Smooth muscle cell (in vitro differentiated cells): ENCODE results near the gene CHST11. TPM values are rescaled to one million over a fixed set of nuclear protein-coding genes. Genes with fewer than 3 reads are reported as not detected.
"Not testable (repeated sequence)": the region's sequence is repeated elsewhere in the genome, so short reads cannot be mapped to it uniquely, and the experiment has no call there.

Experiments used
- DNase-seq: peaks from one replicate; lab custom pipeline; 2025; ENCODE audit not compliant: unreplicated experiment; lab: John Stamatoyannopoulos, UW
- H2AFZ ChIP-seq: fragments of 200-600 bp; sonication (generic); 2 replicates; pipeline ENCODE4 v1.6.0; 2016; ENCODE audit warnings: antibody characterized with exemption, low read depth, mild to moderate bottlenecking
- H3F3A ChIP-seq: fragments of 200-600 bp; sonication (generic); 2 replicates; pipeline ENCODE4 v1.6.0; 2017; ENCODE audit warnings: antibody characterized with exemption, low read depth
- H3K27ac ChIP-seq: fragments of 200-600 bp; sonication (generic); 2 replicates; pipeline ENCODE4 v1.5.1; 2016; ENCODE audit warnings: low read depth, mild to moderate bottlenecking
- H3K27me3 ChIP-seq: fragments of 200-600 bp; sonication (generic); 2 replicates; pipeline ENCODE4 v1.6.1; 2016; ENCODE audit warnings: low read depth, mild to moderate bottlenecking
- H3K36me3 ChIP-seq: fragments of 200-600 bp; sonication (generic); 2 replicates; pipeline ENCODE4 v1.5.1; 2016; ENCODE audit warnings: low read depth
- H3K4me1 ChIP-seq: fragments of 200-600 bp; sonication (generic); 2 replicates; pipeline ENCODE4 v1.5.1; 2016; ENCODE audit warnings: low read depth
- H3K4me2 ChIP-seq: fragments of 200-600 bp; sonication (generic); 2 replicates; pipeline ENCODE4 v1.6.0; 2016; ENCODE audit warnings: mild to moderate bottlenecking
- H3K4me3 ChIP-seq: fragments of 200-600 bp; sonication (generic); 2 replicates; pipeline ENCODE4 v1.5.1; 2016; ENCODE audit warnings: mild to moderate bottlenecking
- H3K79me2 ChIP-seq: fragments of 200-600 bp; sonication (generic); 2 replicates; pipeline ENCODE4 v1.6.0; 2016; ENCODE audit warnings: low read depth, mild to moderate bottlenecking
- H3K9ac ChIP-seq: fragments of 200-600 bp; sonication (generic); 2 replicates; pipeline ENCODE4 v1.6.0; 2016; ENCODE audit warnings: low read depth
- H3K9me3 ChIP-seq: fragments of 200-600 bp; sonication (generic); replicated peaks from 2 replicates; pipeline ENCODE4 v1.5.1; 2016; ENCODE audit warnings: low read depth
- H4K20me1 ChIP-seq: fragments of 200-600 bp; sonication (generic); 2 replicates; pipeline ENCODE4 v1.6.0; 2016; ENCODE audit warnings: low read depth
- WGBS: methylation state at CpG from one replicate; pipeline ENCODE4 v1.1.7; 2016; ENCODE audit warnings: low lambda C conversion rate; 5-methylcytosine and 5-hydroxymethylcytosine counted together
- polyA plus RNA-seq: library from polyadenylated mRNA; unstranded; fragments of >200 nt; fragmentation: Nextera tagmentation; extraction: Ambion mirVana; gene quantifications from 2 replicates; pipeline ENCODE4 v1.2.1, GENCODE V29; 2016
- total RNA-seq: library from RNA; depleted of rRNA; stranded (reverse); fragments of >200 nt; gene quantifications from 2 replicates; pipeline ENCODE4 v1.2.3, GENCODE V29; 2014
- TF ChIP-seq, protein P1 (sequence below): fragments of 200-600 bp; sonication (generic); IDR thresholded peaks from 2 replicates; pipeline ENCODE4 v1.5.1; 2017; ENCODE audit warnings: borderline replicate concordance, mild to moderate bottlenecking, antibody characterized with exemption; ENCODE audit not compliant: insufficient read depth, poor library complexity, severe bottlenecking

The CHST11 gene
- total and polyA plus RNA-seq, 2 experiments from 2014 or later: 6.9 to 10.2 TPM

DNA sequence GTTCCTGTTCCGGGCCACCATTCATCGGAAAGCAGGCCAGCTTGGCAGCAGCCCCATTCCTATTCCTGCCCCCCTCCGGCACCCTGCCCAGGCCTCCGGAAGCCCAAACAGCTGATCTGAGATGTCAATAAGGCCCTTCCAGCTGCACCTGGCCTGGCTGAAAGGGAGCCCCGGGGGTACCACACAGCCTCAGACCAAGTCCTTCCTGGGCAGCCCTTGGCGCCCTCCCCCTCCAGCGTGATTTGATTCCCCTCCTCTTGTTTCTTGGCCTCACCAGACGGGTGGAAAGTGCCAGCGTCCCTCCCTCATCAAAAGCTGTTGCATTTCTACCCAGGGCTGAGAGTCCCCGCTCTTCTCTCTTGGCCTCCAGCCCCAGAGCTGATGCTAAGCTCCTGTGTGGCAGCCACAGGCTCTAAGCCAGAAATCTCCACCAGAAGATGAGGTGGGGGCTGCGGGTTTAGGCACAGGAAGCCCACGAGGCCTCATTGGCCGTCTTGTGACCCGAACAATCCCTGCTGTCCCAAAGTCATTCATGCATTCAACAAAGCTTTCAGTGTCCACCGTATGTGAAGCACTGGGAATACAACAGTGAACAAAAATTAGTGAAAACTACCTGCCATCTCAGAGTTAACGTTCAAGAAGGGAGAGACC is 285.9 kb downstream of the CHST11 start:
- no peak overlapping the region for H3K9ac ChIP-seq
- no peak overlapping the region for H3K4me3 ChIP-seq
- peaks cover 16% of the 10 kb centered on the region for H3K4me1 ChIP-seq
- peaks cover 20% of the 10 kb centered on the region for H4K20me1 ChIP-seq
- DNase-seq: no peak
- H3F3A ChIP-seq: no peaks in the 10 kb centered on the region
- no peak overlapping the region for H3K4me2 ChIP-seq
- no peak overlapping the region for H3K27ac ChIP-seq
- H3K79me2 ChIP-seq: no peaks in the 10 kb centered on the region
- no peaks in the 10 kb centered on the region for H3K27me3 ChIP-seq
- H3K36me3 ChIP-seq: no peaks in the 10 kb centered on the region
- no peaks in the 10 kb centered on the region for H3K9me3 ChIP-seq
- WGBS: 92% methylated on average over 16 of the region's 16 CpGs
- H2AFZ ChIP-seq: no peak overlapping the region
- TF ChIP-seq, protein P1, sequence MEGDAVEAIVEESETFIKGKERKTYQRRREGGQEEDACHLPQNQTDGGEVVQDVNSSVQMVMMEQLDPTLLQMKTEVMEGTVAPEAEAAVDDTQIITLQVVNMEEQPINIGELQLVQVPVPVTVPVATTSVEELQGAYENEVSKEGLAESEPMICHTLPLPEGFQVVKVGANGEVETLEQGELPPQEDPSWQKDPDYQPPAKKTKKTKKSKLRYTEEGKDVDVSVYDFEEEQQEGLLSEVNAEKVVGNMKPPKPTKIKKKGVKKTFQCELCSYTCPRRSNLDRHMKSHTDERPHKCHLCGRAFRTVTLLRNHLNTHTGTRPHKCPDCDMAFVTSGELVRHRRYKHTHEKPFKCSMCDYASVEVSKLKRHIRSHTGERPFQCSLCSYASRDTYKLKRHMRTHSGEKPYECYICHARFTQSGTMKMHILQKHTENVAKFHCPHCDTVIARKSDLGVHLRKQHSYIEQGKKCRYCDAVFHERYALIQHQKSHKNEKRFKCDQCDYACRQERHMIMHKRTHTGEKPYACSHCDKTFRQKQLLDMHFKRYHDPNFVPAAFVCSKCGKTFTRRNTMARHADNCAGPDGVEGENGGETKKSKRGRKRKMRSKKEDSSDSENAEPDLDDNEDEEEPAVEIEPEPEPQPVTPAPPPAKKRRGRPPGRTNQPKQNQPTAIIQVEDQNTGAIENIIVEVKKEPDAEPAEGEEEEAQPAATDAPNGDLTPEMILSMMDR: no peak

DNA sequence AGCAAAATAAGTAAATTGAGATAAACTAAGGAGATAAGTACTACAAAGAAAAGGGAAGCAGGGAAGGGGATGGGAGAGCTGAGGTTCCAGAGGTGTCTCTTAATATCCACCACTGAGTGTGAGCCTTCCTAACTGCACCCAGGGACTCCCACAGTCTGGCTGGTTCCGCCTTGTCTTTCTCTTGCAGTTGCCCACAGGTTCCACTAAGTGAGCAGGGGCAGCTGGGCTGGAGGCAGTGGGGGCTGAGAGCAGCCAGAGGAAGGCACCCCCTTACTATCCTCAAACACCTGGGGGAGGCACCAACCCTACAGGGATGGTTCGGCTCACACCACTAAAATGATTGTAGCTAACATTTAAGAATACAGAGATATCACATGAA is 286.4 kb downstream of the CHST11 start:
- H3K27ac ChIP-seq: no peak overlapping the region
- no peaks in the 10 kb centered on the region for H3K36me3 ChIP-seq
- no peak overlapping the region for H3K4me2 ChIP-seq
- no peak overlapping the region for H3K4me3 ChIP-seq
- no peaks in the 10 kb centered on the region for H3K9me3 ChIP-seq
- H3F3A ChIP-seq: no peaks in the 10 kb centered on the region
- DNase-seq: no peak
- 90% methylated on average over 2 of the region's 2 CpGs for WGBS
- peaks cover 16% of the 10 kb centered on the region for H3K4me1 ChIP-seq
- no peak overlapping the region for H2AFZ ChIP-seq
- TF ChIP-seq, protein P1: no peak
- no peaks in the 10 kb centered on the region for H3K79me2 ChIP-seq
- H3K27me3 ChIP-seq: no peaks in the 10 kb centered on the region
- no peak overlapping the region for H3K9ac ChIP-seq
- H4K20me1 ChIP-seq: peaks cover 26% of the 10 kb centered on the region

DNA sequence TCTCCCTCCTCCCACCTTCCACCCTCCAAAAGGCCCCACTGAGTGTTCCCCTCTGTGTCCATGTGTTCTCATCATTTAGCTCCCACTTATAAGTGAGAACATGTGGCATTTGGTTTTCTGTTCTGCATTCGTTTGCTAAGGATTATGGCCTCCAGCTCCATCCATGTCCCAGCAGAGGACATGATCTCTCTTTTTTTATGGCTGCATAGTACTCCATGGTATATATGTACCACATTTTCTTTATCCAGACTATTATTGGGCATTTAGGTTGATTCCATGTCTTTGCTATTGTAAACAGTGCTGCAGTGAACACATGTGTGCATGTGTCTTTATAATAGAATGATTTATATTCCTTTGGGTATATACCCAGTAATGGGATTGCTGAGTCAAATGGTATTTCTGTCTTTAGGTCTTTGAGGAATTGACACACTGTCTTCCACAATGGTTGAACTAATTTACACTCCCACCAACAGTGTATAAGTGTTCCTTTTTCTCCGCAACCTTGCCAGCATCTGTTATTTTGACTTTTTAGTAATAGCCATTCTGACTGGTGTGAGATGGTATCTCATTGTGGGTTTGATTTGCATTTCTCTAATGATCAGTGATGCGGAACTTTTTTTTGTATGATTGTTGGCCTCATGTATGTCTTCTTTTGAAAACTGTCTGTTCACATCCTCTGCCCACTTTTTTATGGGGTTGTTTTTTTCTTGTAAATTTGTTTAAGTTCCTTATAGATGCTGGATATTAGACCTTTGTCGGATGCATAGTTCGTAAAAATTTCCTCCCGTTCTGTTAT is 287.2 kb downstream of the CHST11 start:
- 92% methylated on average over 6 of the region's 6 CpGs for WGBS
- H3K9me3 ChIP-seq, H3K27me3 ChIP-seq, H2AFZ ChIP-seq, H3K36me3 ChIP-seq, H3K4me3 ChIP-seq, H3K79me2 ChIP-seq, H3K4me2 ChIP-seq, H3F3A ChIP-seq, H3K27ac ChIP-seq, DNase-seq, H3K9ac ChIP-seq: not testable (repeated sequence)
- Histone ChIP-seq H4K20me1 (peaks cover 26% of the 10 kb centered on the region), H3K4me1 (peaks cover 13% of the 10 kb centered on the region)

DNA sequence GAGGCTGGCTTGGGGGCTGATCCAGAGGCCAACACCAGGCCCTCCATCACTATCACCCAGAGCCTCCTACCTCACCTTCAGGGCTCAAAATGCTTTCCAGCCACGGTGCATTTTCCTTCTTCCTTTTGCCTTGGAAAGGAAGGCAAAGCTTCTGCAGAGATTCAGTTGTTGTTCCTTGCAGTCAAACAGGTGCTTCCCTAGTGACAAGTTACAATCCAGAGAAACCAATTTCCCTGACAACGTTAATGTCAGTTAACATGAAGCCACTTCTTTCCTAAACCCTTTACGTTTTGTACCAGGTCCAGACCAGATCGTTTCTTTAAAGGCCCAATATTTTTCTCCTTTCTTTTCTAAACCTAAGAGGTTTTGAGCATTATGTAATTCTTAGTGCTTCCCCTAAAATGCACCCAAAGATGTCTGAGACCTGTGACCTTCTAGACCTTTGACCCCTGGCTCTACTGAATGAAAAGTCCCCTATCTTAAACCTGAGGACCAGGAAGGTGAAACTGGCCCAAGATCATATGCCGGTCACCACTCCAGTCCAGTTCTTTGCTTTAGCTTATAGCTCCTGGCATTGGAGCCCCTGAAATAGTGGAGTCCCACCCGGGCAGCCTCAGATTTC is 289.8 kb downstream of the CHST11 start:
- H3K4me3 ChIP-seq: no peak overlapping the region
- H3K4me1 ChIP-seq: peaks cover 24% of the 10 kb centered on the region
- no peaks in the 10 kb centered on the region for H3K9me3 ChIP-seq
- H3K4me2 ChIP-seq: no peak overlapping the region
- no peak overlapping the region for H3K9ac ChIP-seq
- H3F3A ChIP-seq: no peaks in the 10 kb centered on the region
- H3K27me3 ChIP-seq: no peaks in the 10 kb centered on the region
- TF ChIP-seq, protein P1: no peak
- H2AFZ ChIP-seq: no peak overlapping the region
- H3K79me2 ChIP-seq: no peaks in the 10 kb centered on the region
- no peak for DNase-seq
- H3K36me3 ChIP-seq: no peaks in the 10 kb centered on the region
- peaks cover 25% of the 10 kb centered on the region for H4K20me1 ChIP-seq
- 87% methylated on average over 6 of the region's 6 CpGs for WGBS
- no peak overlapping the region for H3K27ac ChIP-seq
